SU-DHL-6 (cell line): ENCODE results near the gene SEC16A.

Experiments used
- H2AFZ ChIP-seq: fragments of 200-600 bp; sonication (generic); 2 replicates; pipeline ENCODE4 v1.6.1; 2014; ENCODE audit warnings: low read depth, mild to moderate bottlenecking, moderate library complexity, mixed read lengths, antibody characterized with exemption, low read length; ENCODE audit not compliant: severe bottlenecking
- H3F3A ChIP-seq: fragments of 200-600 bp; shearing (Covaris generic); 2 replicates; pipeline ENCODE4 v1.6.0; 2016; ENCODE audit warnings: antibody characterized with exemption, mild to moderate bottlenecking; ENCODE audit not compliant: insufficient read depth
- H3K27ac ChIP-seq: fragments of 200-600 bp; sonication (generic); 2 replicates; pipeline ENCODE4 v1.5.1; 2016; ENCODE audit warnings: low read depth, mild to moderate bottlenecking, low read length, moderate library complexity, mixed read lengths
- H3K27me3 ChIP-seq: fragments of 200-600 bp; sonication (generic), shearing (Covaris generic); 2 replicates; pipeline ENCODE4 v1.6.0; 2014; ENCODE audit warnings: mild to moderate bottlenecking, low read length
- H3K36me3 ChIP-seq: fragments of 200-600 bp; sonication (generic); 2 replicates; pipeline ENCODE4 v1.6.1; 2014; ENCODE audit warnings: mild to moderate bottlenecking, low read length, mixed read lengths
- H3K4me2 ChIP-seq: fragments of 300-600, 200-600 bp; shearing (Covaris generic), sonication (generic); 2 replicates; pipeline ENCODE4 v1.6.0; 2014; ENCODE audit warnings: low read length, low read depth, mild to moderate bottlenecking; ENCODE audit not compliant: poor library complexity, severe bottlenecking
- H3K4me3 ChIP-seq: fragments of 200-600 bp; sonication (generic); 2 replicates; pipeline ENCODE4 v1.5.1; 2014; ENCODE audit warnings: antibody characterized with exemption, low read length, mild to moderate bottlenecking, mixed read lengths; ENCODE audit not compliant: insufficient read depth, poor library complexity, severe bottlenecking
- H3K79me2 ChIP-seq: fragments of 200-600 bp; sonication (generic); 2 replicates; pipeline ENCODE4 v1.6.1; 2014; ENCODE audit warnings: mild to moderate bottlenecking, low read length, moderate library complexity; ENCODE audit not compliant: insufficient read depth
- H3K9ac ChIP-seq: fragments of 200-600 bp; sonication (generic); 2 replicates; pipeline ENCODE4 v1.7.0; 2014; ENCODE audit warnings: mild to moderate bottlenecking, low read length
- H3K9me2 ChIP-seq: fragments of 200-600 bp; sonication (generic); replicated peaks from 2 replicates; pipeline ENCODE4 v1.6.1; 2014; ENCODE audit warnings: low read length; ENCODE audit not compliant: insufficient read depth
- H3K9me3 ChIP-seq: fragments of 200-600 bp; sonication (generic); 2 replicates; pipeline ENCODE4 v1.6.1; 2014; ENCODE audit warnings: low read length, mixed read lengths; ENCODE audit not compliant: insufficient read depth
- H4K20me1 ChIP-seq: fragments of 200-600 bp; sonication (generic); 2 replicates; pipeline ENCODE4 v1.6.1; 2014; ENCODE audit warnings: low read depth, mild to moderate bottlenecking, antibody characterized with exemption, low read length, moderate library complexity, mixed read lengths
- CTCF ChIP-seq: fragments of 200-600 bp; sonication (generic); IDR thresholded peaks from one replicate; pipeline ENCODE4 v1.5.1; 2017; ENCODE audit warnings: antibody characterized with exemption, mild to moderate bottlenecking, low read length, moderate library complexity; ENCODE audit not compliant: insufficient read depth, poor library complexity, severe bottlenecking
- EZH2phosphoT487 ChIP-seq: fragments of 200-600 bp; sonication (generic), shearing (Covaris generic); conservative IDR thresholded peaks from 2 replicates; pipeline ENCODE4 v1.6.1; 2018; ENCODE audit warnings: mild to moderate bottlenecking, antibody characterized with exemption, low read length, moderate library complexity, mixed read lengths

The SEC16A gene

GRCh38 chr9:136511670-136512592, 29.1 kb upstream of the SEC16A start:
- H3K9ac ChIP-seq = no peak overlapping the region
- H3K27me3 ChIP-seq = no peaks in the 10 kb centered on the region
- no peaks in the 10 kb centered on the region for H3K36me3 ChIP-seq
- H3K79me2 ChIP-seq = no peaks in the 10 kb centered on the region
- no peak overlapping the region for H3K4me2 ChIP-seq
- H3K27ac ChIP-seq = no peak overlapping the region
- no peak for TF ChIP-seq CTCF
- no peak for TF ChIP-seq EZH2phosphoT487
- no peaks in the 10 kb centered on the region for H4K20me1 ChIP-seq
- no peaks in the 10 kb centered on the region for H3K9me3 ChIP-seq
- H2AFZ ChIP-seq = no peak overlapping the region
- H3K9me2 ChIP-seq = no peaks in the 10 kb centered on the region
- H3K4me3 ChIP-seq = no peak overlapping the region
- no peaks in the 10 kb centered on the region for H3F3A ChIP-seq

- H3K79me2 ChIP-seq = no peaks in the 10 kb centered on the region
- H4K20me1 ChIP-seq = no peaks in the 10 kb centered on the region
- H3K4me2 ChIP-seq = no peak overlapping the region
- H3K27ac ChIP-seq = no peak overlapping the region
- no peaks in the 10 kb centered on the region for H3F3A ChIP-seq
- no peak overlapping the region for H2AFZ ChIP-seq
- H3K9me2 ChIP-seq = no peaks in the 10 kb centered on the region
- H3K27me3 ChIP-seq = no peaks in the 10 kb centered on the region
- no peak overlapping the region for H3K9ac ChIP-seq
- no peak for TF ChIP-seq CTCF
- TF ChIP-seq EZH2phosphoT487 = no peak
- H3K36me3 ChIP-seq = no peaks in the 10 kb centered on the region
- no peak overlapping the region for H3K4me3 ChIP-seq
- no peaks in the 10 kb centered on the region for H3K9me3 ChIP-seq
Observed at GRCh38 chr9:136511144-136511669, 28.4 kb upstream of the SEC16A start.

DNA sequence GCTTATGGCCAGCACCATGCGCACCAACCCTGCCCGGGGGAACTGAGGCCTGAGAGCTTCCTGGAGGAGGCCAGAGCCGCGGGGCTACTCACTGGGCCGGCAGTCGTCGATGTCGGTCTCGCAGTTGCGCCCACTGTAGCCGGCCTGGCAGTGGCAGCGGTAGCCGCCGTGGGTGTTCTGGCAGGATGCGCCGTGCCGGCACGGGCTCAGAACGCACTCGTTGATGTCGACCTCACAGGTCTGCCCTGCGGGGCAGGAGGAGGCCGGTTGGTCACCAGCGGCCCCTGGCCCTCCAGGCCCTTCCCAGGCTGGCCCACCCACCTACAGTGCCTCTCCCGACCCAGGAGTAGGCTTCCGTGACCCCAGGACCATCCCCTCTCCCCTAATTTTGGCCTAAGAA, 27.7 kb upstream of the SEC16A start:
- no peaks in the 10 kb centered on the region for H3F3A ChIP-seq
- H3K27ac ChIP-seq = no peak overlapping the region
- no peaks in the 10 kb centered on the region for H3K36me3 ChIP-seq
- H3K79me2 ChIP-seq = no peaks in the 10 kb centered on the region
- H3K9ac ChIP-seq = no peak overlapping the region
- no peak overlapping the region for H3K4me2 ChIP-seq
- no peaks in the 10 kb centered on the region for H3K9me3 ChIP-seq
- no peaks in the 10 kb centered on the region for H3K9me2 ChIP-seq
- no peak overlapping the region for H2AFZ ChIP-seq
- no peaks in the 10 kb centered on the region for H3K27me3 ChIP-seq
- no peak overlapping the region for H3K4me3 ChIP-seq
- no peaks in the 10 kb centered on the region for H4K20me1 ChIP-seq
- no peak for TF ChIP-seq EZH2phosphoT487
- TF ChIP-seq CTCF = no peak
